HG02571 (cell line): ENCODE data around the gene GBGT1.

ENCODE experiments used
- ATAC-seq: cut with Tn5 transposase; IDR thresholded peaks from one replicate; pipeline ENCODE4 v1.9.1; 2021; ENCODE audit warnings: mild to moderate bottlenecking, moderate library complexity; ENCODE audit not compliant: unreplicated experiment

GBGT1 gene

GRCh38 chr9:133117271-133118178 lies 46.2 kb downstream of the GBGT1 start:
- no peak for ATAC-seq

- no peak for ATAC-seq
Observed at GRCh38 chr9:133116346-133117231, 47.1 kb downstream of the GBGT1 start.

DNA sequence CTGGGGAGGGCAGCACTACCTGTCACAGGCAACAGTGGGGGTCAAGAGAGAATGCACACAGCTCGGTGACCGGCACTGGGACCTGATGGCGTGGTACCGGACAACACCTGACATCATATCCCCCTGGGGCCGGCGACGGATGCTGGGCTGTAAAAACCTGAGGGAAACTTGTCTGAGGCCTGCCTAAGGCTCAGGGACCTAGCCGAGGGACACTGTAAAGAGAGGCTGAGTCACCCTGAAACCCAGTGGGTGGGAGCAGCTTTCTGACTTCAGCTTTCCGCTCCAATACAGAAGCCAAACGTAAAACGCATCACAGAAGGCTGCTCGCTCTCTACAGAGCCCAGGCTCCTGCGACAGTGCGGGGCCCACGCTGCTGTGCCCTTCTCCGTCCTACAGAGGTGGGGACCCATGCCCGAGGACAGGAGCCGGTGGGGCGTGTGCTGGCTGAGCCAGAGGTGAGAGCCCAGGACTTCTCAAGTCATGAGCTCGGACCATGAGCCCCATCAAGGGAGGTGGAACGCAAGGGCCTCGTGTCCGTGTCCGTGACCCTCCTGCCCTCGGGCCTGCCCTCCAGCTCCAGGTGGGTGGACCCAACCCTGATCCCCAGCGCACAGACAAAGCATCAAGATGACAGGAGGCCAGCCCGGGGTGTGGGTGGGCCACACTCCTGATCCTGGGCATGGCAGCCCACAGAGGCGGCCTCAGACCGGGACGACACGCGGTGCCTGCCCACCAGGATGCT lies 47.9 kb downstream of the GBGT1 start:
- peak; percentile 79 for ATAC-seq

GRCh38 chr9:133114886-133115603 lies 48.7 kb downstream of the GBGT1 start:
- no peak for ATAC-seq

GRCh38 chr9:133113949-133114885 lies 49.5 kb downstream of the GBGT1 start:
- ATAC-seq: no peak

- no peak for ATAC-seq
Observed at GRCh38 chr9:133113163-133113948, 50.4 kb downstream of the GBGT1 start.

- no peak for ATAC-seq
Observed at GRCh38 chr9:133112663-133113026, 51.1 kb downstream of the GBGT1 start.

GRCh38 chr9:133111808-133112662 lies 51.7 kb downstream of the GBGT1 start:
- ATAC-seq: no peak

DNA sequence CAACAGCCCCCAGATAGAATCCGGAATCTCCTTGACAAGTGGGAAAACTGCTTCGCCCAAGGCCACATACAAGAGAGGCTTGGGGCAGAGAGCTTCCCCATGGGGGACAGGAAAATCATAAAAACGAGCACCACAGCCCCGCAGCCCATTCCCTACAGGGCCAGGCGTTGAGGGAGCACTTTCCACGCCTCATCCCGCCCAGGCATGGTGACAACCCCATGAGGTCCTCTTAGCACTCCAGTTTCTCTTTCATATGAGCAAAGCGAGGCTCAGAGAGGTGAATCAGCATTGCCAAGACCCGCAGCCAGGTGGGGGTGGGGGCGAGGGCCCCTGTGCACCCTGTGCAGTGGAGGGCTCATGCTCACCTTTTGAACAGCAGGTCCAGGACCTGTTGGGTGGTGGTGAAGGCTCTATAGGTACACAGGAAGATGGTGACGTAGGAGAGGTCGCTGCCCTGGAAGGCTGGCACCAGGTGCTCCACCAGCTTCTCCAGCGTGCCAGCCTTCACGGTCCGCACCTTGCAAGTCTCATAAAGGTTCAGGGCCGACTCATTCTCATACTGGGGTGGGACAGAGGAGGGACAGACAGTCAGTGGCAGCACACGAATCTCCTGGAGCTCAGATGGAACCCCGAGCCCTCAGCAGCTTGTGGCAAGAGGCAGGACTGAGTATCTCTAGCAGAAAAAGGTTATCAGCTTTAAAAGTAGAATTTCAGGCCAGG lies 53.6 kb downstream of the GBGT1 start:
- ATAC-seq: no peak

DNA sequence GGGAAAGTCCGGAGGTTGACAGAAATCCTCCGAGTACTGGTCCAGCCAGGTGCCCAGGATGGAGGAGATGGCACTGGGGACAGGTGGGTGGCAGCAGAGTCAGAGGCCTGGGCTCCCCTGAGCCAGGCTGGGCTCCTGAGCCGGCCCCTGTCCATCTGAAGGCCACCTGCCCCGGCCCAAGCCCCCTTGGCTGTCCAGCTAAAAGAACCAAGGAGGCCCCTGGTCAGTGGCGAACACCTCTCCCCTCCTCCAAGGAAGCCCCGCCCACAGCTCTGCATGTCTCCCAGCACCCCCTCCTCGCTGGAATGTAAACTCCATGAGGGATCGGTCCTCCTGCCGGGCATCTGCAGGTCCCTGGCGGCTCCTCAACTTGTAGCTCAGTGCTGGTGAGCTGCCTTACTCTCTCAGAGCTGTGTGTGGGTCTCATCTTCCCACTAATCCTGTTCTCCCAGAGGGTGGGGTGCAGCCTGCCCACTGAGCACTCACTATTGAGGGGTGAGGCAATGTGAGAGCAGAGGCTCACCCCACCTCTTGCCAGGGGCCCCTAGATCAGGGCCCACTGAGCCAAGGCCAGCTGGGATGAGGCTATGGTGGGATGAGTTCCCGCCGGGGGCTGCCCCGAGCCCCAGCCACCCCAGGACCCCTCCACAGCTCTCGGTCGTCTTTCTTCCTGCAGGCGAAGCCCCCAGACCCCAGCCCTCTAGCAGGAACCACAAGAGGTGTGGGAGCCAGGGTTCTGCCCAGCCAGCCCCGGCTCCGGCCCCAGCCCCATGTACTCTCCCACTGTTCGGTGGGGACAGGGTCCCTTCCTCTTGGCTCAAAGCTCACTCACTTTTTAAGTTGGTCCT lies 54.7 kb downstream of the GBGT1 start:
- ATAC-seq: no peak

DNA sequence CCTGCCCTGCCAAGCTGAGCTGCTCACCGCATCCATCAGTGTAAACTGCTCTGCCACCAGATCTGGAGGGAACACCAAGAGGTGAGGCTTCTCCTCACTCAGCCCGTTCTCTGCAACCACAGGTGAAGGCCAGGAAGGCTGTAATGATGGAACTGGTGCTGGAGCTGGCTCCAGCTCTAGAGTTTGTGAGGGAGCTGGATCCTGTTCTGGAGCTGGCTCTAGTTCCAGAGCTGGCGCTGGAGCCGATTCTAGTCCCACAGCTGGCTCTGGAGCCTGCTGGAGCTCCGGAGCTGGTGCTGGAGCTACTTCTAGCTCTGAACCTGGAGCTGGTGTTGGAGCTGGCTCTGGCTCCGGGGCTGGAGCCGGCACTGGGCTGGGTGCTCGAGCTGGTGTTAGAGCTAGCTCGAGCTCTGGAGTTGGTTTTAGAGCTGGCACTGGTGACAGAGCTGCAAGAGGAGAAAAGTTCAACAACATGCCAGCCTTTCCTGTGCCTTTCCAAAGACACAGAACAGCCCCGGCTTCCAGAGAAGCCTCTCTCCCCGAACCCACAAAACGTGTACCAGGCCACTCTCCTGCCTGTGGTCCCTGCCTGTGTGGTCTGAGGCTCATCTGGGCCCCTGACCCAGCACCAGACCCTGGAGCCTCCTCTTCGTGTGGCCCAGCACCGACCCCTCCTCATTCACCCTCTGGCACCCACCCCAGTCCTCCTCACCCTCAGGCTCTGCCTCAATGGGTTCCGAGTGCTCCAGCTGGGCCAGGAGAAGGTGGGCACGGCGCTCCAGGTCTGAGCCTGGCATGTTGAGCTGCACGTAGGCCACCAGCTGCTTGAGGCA lies 55.5 kb downstream of the GBGT1 start:
- no peak for ATAC-seq

GRCh38 chr9:133107245-133107722 lies 56.4 kb downstream of the GBGT1 start:
- no peak for ATAC-seq

- ATAC-seq: no peak
Observed at GRCh38 chr9:133106511-133107244, 57.0 kb downstream of the GBGT1 start.

DNA sequence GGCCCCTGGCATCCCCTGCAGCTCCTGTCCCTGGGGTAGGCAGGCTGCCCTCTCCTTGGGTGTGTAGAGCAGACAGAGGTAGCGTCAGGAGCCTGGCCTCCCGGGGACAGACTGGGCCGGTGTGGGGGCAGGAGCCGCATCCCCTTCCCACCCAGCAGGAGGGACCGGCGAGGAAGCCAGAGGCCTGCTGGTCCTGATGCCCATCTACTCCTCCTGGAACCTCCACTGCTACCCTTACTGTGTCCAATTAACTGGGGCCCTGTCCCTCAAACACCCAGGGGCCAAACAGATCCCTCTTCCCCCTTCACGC lies 58.3 kb downstream of the GBGT1 start:
- no peak for ATAC-seq
